ENCODE measurements around the gene SPATA31C2.

SPATA31C2 gene

DNA sequence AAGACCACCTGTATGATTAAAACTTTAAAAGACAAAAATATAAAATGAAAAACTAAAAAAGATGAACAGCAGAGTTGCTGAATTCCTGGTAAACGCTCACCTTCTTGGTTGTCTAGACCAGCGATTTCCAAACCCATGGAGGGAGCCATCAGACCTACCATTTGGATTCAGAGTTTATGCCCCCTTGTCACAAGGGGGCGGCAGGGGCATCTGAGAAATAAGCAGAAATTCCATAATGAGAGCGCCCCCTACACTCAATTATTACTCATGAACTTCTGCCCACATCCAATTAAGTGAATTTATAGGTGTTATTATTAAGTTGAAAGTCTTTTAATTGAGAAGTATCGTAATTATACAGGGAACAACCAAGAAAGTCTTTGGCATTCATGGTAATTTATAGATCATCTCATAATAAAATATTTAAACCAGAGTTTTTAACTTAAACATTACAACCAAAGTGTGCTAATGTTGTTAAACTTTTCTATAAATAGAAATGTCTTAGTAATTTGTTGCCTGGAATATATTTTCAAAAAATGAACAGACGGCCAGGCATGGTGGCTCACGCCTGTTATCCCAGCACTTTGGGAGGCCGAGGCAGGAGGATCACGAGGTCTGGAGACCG, 35.2 kb upstream of the SPATA31C2 start:
- H3K36me3 ChIP-seq (ENCODE audit: control insufficient read depth, insufficient read depth, low read length): no peaks in the 10 kb centered on the region

GRCh38 chr9:88169700-88170099, 31.4 kb upstream of the SPATA31C2 start:
- H3K36me3 ChIP-seq (ENCODE audit: control insufficient read depth, insufficient read depth, low read length): no peaks in the 10 kb centered on the region
- no peak for TF ChIP-seq CTCF (IDR thresholded peaks at IDR 0.05; ENCODE audit: insufficient read depth, low read length, poor library complexity, severe bottlenecking)
- no peaks in the 10 kb centered on the region for H3K27me3 ChIP-seq (replicated peaks; ENCODE audit: control insufficient read depth, insufficient read depth, low read length)
- no peak for DNase-seq (ENCODE audit: extremely low read depth, insufficient read length)
- H3K4me3 ChIP-seq (replicated peaks; ENCODE audit: low read depth, low read length): no peak overlapping the region

More for the DNA sequence above, 35.2 kb upstream of the SPATA31C2 start:
- peak; percentile 76 for TF ChIP-seq CTCF (IDR thresholded peaks at IDR 0.05; ENCODE audit: insufficient read depth, low read length, poor library complexity, severe bottlenecking)
- no peak overlapping the region for H3K4me3 ChIP-seq (replicated peaks; ENCODE audit: low read depth, low read length)
- no peaks in the 10 kb centered on the region for H3K27me3 ChIP-seq (replicated peaks; ENCODE audit: control insufficient read depth, insufficient read depth, low read length)
- peak; percentile 14 for DNase-seq (ENCODE audit: extremely low read depth, insufficient read length)

DNA sequence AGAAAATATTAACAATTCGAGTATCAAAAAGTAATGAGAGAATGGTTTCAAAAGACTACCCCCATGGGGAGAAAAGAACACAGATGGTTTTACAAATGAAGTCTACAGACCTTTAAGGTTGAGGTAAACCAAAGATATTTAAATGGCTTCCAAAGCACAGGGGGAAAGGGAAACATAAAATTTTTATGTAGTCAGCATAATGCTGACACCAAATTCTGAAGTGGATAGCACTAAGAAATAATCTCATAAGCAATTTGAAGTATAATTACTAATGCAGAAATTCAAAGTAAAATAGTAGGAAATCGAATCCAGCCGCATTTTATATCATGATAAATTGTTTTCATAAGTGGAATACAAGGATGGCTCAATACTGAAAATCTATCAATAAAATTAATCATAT, 30.3 kb upstream of the SPATA31C2 start:
- no peak for DNase-seq (ENCODE audit: extremely low read depth, insufficient read length)
- Histone ChIP-seq H3K36me3 (ENCODE audit: control insufficient read depth, insufficient read depth, low read length) (no peaks in the 10 kb centered on the region), H3K27me3 (replicated peaks; ENCODE audit: control insufficient read depth, insufficient read depth, low read length) (no peaks in the 10 kb centered on the region), H3K4me3 (replicated peaks; ENCODE audit: low read depth, low read length) (no peak overlapping the region)
- no peak for TF ChIP-seq CTCF (IDR thresholded peaks at IDR 0.05; ENCODE audit: insufficient read depth, low read length, poor library complexity, severe bottlenecking)

DNA sequence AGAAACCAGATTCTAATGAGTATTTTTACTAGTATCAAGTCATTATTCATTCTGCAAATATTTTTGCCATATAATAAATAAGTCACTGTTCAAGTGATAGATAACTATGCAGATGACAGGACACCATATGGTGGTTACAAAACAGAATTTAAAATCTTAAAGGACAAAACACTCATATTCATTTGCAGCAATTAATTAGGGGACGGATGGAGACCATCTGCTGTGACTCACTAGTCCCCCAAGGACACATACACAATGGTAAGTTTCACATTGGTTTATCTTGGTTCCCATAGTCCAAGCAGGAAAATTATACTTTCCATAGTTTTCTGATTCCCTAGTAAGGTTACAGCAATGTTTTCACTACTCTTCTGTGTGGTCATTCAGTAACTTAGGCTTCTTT, 28.4 kb upstream of the SPATA31C2 start:
- DNase-seq (ENCODE audit: extremely low read depth, insufficient read length): no peak
- no peak for TF ChIP-seq CTCF (IDR thresholded peaks at IDR 0.05; ENCODE audit: insufficient read depth, low read length, poor library complexity, severe bottlenecking)
- no peak overlapping the region for H3K4me3 ChIP-seq (replicated peaks; ENCODE audit: low read depth, low read length)
- no peaks in the 10 kb centered on the region for H3K36me3 ChIP-seq (ENCODE audit: control insufficient read depth, insufficient read depth, low read length)
- no peaks in the 10 kb centered on the region for H3K27me3 ChIP-seq (replicated peaks; ENCODE audit: control insufficient read depth, insufficient read depth, low read length)

DNA sequence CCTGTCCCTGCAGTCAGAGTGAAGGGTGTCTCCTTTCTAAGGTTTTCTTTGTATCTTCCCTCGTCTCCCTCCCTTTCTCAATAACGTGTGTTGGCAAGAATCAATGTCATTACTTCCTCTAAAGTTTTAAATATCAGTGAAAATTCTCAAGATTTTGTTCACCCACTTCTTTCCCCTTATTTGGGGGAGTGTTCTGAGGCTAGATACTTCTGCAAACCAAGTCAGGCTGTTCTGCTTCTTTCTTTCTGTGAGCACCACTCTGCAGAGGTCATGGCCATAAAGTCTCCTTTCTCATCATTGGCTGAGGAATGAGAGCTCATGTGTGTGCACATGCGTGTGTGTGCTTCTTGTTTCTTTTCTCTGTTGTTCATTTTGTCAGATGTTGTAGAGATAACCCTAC, 26.6 kb upstream of the SPATA31C2 start:
- no peak for TF ChIP-seq CTCF (IDR thresholded peaks at IDR 0.05; ENCODE audit: insufficient read depth, low read length, poor library complexity, severe bottlenecking)
- DNase-seq (ENCODE audit: extremely low read depth, insufficient read length): no peak
- Histone ChIP-seq H3K36me3 (ENCODE audit: control insufficient read depth, insufficient read depth, low read length) (no peaks in the 10 kb centered on the region), H3K27me3 (replicated peaks; ENCODE audit: control insufficient read depth, insufficient read depth, low read length) (no peaks in the 10 kb centered on the region), H3K4me3 (replicated peaks; ENCODE audit: low read depth, low read length) (no peak overlapping the region)

DNA sequence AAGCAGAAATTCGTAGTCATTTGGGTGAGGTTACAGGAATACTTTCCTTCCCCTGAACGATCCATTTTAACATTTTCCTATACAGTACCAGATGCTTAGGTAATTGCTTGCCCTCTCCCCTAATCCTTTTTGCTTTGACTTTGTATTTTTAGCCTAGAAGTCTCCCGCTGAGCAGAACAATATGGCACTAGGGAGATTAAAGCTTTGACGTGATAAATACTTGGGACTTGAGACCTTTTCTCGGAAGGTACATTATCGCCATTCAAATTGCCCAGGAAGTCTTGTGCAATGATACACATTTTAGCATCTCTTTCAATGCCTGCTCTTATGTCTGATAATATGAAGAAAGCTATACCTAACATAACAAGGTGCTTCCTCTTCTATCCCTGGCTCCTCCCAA, 22.9 kb upstream of the SPATA31C2 start:
- TF ChIP-seq CTCF (IDR thresholded peaks at IDR 0.05; ENCODE audit: insufficient read depth, low read length, poor library complexity, severe bottlenecking): no peak
- Histone ChIP-seq H3K36me3 (ENCODE audit: control insufficient read depth, insufficient read depth, low read length) (no peaks in the 10 kb centered on the region), H3K4me3 (replicated peaks; ENCODE audit: low read depth, low read length) (no peak overlapping the region), H3K27me3 (replicated peaks; ENCODE audit: control insufficient read depth, insufficient read depth, low read length) (no peaks in the 10 kb centered on the region)
- DNase-seq (ENCODE audit: extremely low read depth, insufficient read length): no peak

Measured in GM06990 (cell line).